Activated naive CD4-positive, alpha-beta T cell treated with anti-CD3 and anti-CD28 coated beads, Interleukin-2, amount 50 U/mL, for 16 hours (primary cell): ENCODE measurements around the gene ATP8B1.
"Not testable (repeated sequence)": the region's sequence is repeated elsewhere in the genome, so short reads cannot be mapped to it uniquely, and the experiment has no call there.

Experiments used
- DNase-seq: peaks from one replicate; pipeline ENCODE4 v3.0.0-alpha.2; 2020

The ATP8B1 gene

DNA sequence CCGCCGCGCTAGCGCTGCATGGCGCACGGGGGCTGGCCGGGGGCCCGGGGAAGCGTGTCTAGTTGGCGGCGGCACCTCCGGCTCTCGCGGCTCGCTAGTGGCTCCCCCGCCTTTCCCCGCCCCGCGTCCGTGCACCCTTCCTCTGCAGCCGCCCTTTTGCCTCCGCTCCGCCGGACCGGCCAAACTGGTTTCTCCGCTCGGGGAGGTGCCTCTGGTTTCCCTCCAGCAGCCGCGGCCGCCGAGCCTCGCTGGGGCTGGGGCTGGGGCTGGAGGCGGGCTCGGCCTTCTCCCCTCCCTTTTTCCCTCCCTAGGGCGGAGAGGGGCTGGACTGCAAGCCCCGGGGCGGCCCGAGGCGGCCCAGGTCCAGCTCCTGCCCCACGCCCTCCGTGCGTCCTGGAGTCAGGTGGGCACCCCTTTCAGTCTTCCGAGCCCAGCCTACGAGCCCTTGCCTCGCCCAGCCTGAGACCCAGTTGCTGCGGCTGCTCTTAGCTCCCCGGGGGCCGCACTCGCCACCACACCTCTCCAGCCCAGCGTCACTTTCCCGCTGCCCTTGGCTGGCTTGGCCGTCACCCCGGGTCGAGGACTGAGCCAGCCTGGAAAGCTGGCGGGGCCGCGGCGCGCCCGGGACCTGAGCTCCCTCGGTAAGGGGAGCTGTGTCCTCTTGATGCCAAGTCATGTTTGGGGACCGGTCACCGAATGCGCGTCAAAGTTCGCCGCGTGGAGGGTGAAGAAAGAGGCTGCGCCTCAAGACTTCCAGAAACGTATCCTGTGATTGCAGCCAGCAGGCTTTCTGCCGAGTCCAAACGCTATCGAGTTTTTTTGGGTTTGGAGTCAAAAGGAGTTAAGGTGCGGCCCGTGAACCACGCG lies at the start of gene ATP8B1:
TSS of gene ATP8B1 (minus strand) at position 213 of the 867 bp plus-strand sequence. CDS start 71,508 bp downstream, outside the sequence.
- no peak for DNase-seq

DNA sequence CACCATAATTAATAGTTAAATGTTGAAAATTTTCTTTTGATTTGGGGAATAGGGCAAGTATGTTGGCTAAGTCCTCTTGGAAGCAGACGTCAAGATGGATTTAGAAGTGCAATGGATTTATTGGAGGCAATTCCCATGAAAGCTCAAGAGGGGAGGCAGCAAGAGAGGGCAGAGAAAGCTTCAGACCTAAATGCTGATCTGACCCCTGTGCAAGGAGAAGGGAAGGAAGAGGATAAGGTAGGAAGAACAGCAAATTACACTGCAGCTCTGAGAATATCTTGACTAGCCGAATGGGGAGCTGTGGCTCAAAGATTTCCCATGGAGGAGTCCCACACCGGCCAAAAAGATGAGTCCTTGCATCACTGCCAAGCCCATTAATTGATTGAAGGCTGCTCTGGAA lies 46.9 kb upstream of the ATP8B1 start:
- DNase-seq: no peak

DNA sequence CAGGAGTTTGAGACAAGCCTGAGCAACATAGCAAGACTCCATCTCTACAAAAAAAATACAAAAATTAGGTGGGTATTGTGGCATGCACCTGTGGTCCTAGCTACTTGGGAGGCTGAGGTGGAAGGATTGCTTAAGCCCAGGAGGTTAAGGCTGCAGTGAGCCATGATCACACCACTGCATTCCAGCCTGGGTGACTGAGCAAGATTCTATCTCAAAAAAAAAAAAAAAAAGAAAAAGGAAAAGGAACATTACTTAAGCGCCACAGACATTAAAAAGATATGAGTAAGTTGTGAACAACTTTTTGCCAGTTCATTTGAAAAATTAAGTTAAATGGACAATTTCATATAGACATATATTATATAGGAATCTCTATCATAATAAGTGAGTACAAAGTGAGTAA lies 45.3 kb upstream of the ATP8B1 start:
- DNase-seq: not testable (repeated sequence)

DNA sequence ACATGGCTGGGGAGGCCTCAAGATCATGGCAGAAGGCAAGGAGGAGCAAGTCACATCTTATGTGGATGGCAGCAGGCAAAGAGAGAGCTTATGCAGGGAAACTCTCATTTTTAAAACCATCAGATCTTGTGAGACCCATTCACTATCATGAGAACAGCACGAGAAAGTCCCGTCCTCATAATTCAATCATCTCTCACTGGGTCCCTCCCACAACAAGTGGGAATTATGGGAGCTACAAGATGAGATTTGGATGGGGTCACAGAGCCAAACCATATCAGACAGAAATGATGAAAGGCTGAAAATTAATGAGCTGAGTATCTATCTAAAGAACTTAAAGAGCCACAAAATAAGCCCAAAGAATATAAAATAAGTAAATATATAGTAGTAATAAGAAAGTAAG lies 44.3 kb upstream of the ATP8B1 start:
- not testable (repeated sequence) for DNase-seq

DNA sequence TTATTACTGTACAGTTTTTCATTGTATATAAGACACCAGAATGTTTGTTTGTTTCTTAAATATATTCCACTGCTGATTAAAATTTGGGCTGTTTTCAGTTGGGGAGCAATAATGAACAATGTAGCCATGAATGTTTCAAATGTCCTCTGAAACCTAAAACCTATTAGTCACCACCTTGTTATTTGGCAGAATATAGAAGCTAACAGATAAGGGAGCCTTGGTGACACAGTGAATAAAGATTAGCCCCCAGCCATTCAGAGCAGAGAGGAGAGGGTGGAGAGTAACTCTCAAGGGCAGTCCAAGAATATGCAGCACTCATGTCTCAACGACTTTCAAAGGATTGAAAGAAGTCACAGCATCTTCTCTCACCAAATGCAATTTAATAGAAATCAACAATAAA lies 43.1 kb upstream of the ATP8B1 start:
- no peak for DNase-seq

GRCh38 chr18:57845605-57846074 lies 42.5 kb upstream of the ATP8B1 start:
- DNase-seq: no peak

GRCh38 chr18:57844319-57844718 lies 41.2 kb upstream of the ATP8B1 start:
- DNase-seq: no peak

DNA sequence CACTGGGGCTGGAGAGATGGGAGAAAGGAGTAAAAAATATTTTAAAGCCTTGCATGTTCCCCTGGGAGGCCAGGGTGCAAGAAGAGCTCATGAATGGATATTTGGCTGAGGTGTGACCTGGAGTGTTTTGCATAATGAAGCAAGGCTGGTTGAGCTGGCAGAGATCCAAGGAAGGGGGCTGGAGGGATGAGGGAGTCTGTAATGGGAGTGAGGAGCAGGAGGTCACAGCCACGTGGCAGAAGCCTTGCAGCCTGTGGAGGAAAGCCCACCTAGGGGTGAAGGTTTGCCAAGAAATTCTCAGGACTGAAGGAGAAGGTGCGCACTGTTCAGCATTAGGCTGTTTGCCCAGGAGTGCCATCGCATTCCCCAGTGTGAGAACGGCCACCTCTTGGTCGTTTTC lies 40.3 kb upstream of the ATP8B1 start:
- no peak for DNase-seq

GRCh38 chr18:57841568-57841967 lies 38.5 kb upstream of the ATP8B1 start:
- DNase-seq: no peak

GRCh38 chr18:57839942-57840381 lies 36.8 kb upstream of the ATP8B1 start:
- DNase-seq: no peak

DNA sequence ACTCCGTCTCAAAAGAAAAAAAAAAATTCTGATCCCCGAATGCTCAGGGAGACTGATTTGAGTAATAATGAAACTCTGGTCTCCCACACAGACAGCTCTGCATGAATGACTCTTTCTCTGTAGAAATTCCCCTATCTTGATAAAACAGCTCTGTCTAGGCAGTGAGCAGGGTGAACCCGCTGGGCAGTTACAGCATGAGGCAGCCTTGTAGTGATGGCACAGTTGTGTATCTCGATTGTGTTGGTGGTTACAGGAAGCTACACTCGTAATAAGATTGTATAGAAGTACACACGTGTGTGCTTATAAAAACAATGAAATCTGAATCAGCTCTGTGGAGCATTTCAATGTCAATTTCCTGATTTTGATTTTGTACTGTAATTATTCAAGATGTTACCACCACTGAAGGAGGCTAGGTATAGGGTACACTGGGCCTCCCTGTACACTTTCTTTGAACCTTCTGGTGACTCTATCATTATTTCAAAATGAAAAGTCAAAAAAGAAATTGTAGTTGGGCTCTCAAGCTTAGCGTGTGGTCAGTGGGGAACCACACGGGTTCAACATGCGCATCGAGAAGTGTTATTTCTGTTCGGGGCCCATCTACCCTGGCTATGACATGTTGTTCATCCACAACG lies 34.9 kb upstream of the ATP8B1 start:
- peak; percentile 63 for DNase-seq

GRCh38 chr18:57836557-57836956 lies 33.4 kb upstream of the ATP8B1 start:
- DNase-seq: no peak

- no peak for DNase-seq
These were observed 32.8 kb upstream of the ATP8B1 start for GRCh38 chr18:57835904-57836303.

- DNase-seq: no peak
These were observed 31.5 kb upstream of the ATP8B1 start for GRCh38 chr18:57834616-57835015.

GRCh38 chr18:57833441-57834101 lies 30.5 kb upstream of the ATP8B1 start:
- peak; percentile 48 for DNase-seq

DNA sequence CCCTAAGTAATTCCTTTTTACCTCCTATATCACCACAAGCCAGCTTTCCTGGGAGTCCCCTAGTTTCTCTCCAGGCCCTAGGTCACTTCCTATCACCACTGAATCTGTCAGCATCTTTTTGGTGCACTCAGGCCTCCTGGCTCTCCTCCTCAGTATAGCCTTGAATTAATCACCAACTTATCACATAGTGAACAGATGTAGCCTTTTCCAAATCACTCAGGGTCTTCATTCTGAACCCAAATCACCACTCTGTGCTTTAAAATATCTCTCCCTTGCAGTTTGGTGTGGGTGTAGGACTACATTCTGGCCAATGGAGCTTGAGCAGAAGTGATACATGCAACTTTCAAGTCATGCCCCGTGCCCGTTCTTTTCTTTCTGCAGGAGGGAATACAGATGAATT lies 29.6 kb upstream of the ATP8B1 start:
- DNase-seq: no peak

DNA sequence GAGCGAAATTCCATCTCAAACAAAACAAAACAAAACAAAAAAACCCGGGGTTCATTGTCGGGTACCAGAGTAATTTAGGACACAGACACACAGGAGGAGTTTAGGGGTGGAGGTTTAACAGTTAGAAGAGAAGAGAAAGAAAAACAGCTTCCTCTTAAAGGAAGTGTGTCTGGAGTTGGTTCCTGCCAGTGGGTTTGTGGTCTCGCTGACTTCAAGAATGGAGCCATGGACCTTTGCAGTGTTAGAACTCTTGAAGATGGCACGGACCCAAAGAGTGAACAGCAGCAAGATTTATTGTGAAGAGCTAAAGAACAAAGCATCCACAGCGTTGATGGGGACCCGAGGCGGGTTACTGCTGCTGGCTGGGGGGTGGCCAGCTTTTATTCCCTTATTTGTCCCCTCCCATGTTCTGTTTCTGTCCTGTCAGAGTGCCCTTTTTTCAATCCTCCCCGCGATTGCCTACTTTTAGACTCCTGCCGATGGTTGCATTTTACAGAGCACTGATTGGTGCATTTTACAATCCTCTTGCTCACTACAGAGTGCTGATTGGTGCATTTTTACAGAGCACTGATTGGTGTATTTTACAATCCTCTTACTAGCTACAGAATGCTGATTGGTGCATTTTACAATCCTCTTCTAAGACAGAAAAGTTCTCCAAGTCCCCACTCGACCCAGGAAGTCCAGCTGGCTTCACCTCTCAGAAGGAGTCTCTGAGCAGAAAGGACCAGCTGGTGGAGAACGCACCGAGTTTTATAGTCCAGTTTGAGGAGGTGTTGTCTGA lies 28.7 kb upstream of the ATP8B1 start:
- DNase-seq: no peak

- no peak for DNase-seq
These were observed 24.5 kb upstream of the ATP8B1 start for GRCh38 chr18:57827646-57828045.

DNA sequence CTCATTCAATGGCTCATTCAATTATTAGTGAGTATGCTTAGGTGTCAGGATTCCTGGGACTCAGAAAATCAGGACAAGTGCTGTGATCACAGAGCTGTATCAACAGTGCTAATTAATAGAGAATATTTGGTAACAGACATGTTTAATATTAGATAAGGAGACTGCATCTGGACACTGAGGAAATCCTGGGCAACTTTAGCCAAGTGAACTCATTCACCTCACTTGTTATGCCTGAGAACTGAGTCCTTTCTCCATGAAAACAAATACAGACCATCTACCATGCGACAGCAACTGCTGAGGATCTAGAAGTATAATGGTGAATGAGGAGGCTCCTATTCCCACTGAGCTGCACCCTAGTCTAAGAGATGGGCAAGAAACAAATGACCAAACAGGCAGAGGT lies 23.1 kb upstream of the ATP8B1 start:
- no peak for DNase-seq

- DNase-seq: not testable (repeated sequence)
These were observed 17.5 kb upstream of the ATP8B1 start for GRCh38 chr18:57820583-57820982.

DNA sequence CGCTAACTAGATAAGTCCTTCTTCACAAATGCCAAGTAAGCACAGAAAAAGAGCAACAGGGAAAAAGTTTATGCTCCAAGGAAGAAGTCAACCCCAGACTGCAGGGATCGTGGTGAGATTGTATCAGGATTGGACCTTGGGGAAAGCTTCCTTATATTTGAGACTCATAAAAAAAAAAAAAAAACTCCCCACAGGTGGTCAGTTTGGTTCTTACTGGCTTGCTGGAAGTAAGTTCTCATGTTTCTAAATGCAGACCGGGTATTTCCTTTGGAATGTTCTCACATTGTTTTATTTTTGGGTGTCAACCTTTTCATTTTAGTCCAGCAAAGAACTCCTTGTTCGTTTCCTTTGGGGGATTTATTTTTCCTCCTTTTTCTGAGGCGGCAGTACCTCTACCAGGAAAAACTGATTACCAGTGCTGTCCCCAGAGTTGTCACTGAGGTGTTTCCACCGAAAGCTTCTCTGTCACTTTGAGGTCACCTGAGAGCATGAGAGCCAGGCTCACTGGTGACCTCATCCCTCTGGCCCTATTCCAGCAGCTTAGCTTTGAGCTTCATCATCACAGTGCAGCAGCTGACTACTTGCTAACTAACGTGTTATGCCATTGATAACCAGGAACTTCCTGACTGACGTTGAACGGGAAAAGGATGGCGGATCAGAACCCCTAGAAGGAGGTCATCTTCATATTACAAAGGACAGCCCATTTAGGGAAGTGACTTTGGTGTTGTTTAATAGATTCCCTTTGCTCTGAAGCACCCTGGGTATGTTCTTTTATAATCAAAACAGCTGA lies 16.8 kb upstream of the ATP8B1 start:
- no peak for DNase-seq

- DNase-seq: no peak
These were observed 16.0 kb upstream of the ATP8B1 start for GRCh38 chr18:57819119-57819518.
